ENCODE results near the gene ZNF212. TPM values are rescaled to one million over a fixed set of nuclear protein-coding genes. Genes with fewer than 3 reads are reported as not detected.

Gene ZNF212
- polyA plus RNA-seq, 1 of the 3 experiments (the other 2 are of a cell fraction), result 11.5 TPM

DNA sequence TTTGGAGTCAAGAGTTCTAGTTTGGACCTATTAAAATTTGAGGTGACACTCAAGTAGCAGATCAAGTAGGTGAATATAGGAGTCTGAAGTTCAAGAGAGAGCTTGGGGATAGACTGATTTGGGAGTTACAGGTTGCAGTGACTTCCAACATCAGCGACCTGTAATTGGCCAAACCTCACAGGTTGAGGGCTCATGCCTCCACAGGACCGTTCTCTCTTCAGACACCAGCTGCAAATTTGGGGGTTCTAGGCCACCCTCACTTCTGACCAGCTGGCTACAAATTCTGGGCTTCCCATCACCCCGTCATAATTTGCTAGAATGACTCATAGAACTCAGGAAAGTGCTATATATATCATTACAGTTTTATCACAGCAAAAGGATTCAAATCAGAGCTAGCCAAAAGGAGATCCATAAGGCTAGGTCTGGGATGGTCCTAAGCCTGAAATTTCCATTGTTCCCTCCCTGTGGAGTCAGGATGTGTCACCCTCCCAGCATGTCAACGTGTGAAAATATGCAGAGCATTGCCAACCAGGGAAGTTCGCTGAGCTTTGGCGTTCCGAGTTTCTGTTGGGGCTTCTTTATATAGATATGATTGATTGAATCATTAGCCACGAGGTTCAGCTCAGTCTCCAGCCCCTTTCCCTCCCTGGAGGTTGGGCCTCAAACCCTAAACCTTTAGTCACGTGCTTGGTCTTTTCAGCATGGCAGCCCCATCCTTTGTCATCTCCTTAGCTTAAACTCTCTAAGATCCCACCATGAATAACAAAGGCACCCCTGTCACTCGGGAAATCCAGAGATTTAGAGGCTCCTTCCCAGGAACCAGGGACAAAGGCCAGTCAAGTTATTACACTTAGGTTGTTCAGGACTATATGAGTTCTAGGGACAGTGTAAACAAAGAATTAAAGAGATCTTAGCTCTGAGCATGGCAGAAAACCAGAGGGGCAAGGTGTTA lies 20.7 kb upstream of the ZNF212 start:
- Histone ChIP-seq H3F3A (replicated peaks; ENCODE audit: insufficient read depth) (no peaks in the 10 kb centered on the region), H3K27ac (ENCODE audit: low read depth in 2 of 2, low read length in 1 of 2) (no peak overlapping the region), H2AFZ (ENCODE audit: low read depth) (no peak overlapping the region), H3K36me3 (replicated peaks in 1 of 2; ENCODE audit: control insufficient read depth in 1 of 2, insufficient read depth in 2 of 2, low read length in 1 of 2) (peaks cover 58% of the 10 kb centered on the region in 2 experiments), H3K4me2 (no peak overlapping the region), H3K9me2 (no peaks in the 10 kb centered on the region), H3K9me3 (no peaks in the 10 kb centered on the region), H3K79me2 (ENCODE audit: insufficient read depth) (no peaks in the 10 kb centered on the region; the same call in 1 of the 2 replicates), H3K9ac (no peak overlapping the region), H3K27me3 (ENCODE audit: insufficient read depth) (no peaks in the 10 kb centered on the region), H3K4me3 (ENCODE audit: low read depth in 2 of 2, low read length in 1 of 2) (no peak overlapping the region), H3K4me1 (ENCODE audit: control insufficient read depth in 1 of 2, insufficient read depth in 2 of 2, low read depth in 1 of 2, low read length in 1 of 2) (no peaks in the 10 kb centered on the region), H4K20me1 (ENCODE audit: insufficient read depth) (no peaks in the 10 kb centered on the region)
- TF ChIP-seq TAF1 (IDR thresholded peaks at IDR 0.05; ENCODE audit: borderline replicate concordance, low read depth, low read length), result no peak
- TF ChIP-seq TEAD4 (IDR thresholded peaks at IDR 0.05; ENCODE audit: borderline replicate concordance, insufficient read depth), result no peak
- no peak for TF ChIP-seq NRF1 (IDR thresholded peaks at IDR 0.05; ENCODE audit: low read depth, low read length)
- no peak for TF ChIP-seq FOXM1 (IDR thresholded peaks at IDR 0.05; ENCODE audit: low read depth)
- TF ChIP-seq, protein P1, sequence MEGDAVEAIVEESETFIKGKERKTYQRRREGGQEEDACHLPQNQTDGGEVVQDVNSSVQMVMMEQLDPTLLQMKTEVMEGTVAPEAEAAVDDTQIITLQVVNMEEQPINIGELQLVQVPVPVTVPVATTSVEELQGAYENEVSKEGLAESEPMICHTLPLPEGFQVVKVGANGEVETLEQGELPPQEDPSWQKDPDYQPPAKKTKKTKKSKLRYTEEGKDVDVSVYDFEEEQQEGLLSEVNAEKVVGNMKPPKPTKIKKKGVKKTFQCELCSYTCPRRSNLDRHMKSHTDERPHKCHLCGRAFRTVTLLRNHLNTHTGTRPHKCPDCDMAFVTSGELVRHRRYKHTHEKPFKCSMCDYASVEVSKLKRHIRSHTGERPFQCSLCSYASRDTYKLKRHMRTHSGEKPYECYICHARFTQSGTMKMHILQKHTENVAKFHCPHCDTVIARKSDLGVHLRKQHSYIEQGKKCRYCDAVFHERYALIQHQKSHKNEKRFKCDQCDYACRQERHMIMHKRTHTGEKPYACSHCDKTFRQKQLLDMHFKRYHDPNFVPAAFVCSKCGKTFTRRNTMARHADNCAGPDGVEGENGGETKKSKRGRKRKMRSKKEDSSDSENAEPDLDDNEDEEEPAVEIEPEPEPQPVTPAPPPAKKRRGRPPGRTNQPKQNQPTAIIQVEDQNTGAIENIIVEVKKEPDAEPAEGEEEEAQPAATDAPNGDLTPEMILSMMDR (IDR thresholded peaks at IDR 0.05), result no peak
- TF ChIP-seq SIN3A (IDR thresholded peaks at IDR 0.05; ENCODE audit: borderline replicate concordance, low read depth, low read length), result no peak
- no peak for TF ChIP-seq RCOR1 (IDR thresholded peaks at IDR 0.05; ENCODE audit: low read length)
- TF ChIP-seq, protein P2, sequence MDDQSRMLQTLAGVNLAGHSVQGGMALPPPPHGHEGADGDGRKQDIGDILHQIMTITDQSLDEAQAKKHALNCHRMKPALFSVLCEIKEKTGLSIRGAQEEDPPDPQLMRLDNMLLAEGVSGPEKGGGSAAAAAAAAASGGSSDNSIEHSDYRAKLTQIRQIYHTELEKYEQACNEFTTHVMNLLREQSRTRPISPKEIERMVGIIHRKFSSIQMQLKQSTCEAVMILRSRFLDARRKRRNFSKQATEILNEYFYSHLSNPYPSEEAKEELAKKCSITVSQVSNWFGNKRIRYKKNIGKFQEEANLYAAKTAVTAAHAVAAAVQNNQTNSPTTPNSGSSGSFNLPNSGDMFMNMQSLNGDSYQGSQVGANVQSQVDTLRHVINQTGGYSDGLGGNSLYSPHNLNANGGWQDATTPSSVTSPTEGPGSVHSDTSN (IDR thresholded peaks at IDR 0.05), result no peak
- TF ChIP-seq, protein P3, sequence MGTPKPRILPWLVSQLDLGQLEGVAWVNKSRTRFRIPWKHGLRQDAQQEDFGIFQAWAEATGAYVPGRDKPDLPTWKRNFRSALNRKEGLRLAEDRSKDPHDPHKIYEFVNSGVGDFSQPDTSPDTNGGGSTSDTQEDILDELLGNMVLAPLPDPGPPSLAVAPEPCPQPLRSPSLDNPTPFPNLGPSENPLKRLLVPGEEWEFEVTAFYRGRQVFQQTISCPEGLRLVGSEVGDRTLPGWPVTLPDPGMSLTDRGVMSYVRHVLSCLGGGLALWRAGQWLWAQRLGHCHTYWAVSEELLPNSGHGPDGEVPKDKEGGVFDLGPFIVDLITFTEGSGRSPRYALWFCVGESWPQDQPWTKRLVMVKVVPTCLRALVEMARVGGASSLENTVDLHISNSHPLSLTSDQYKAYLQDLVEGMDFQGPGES (IDR thresholded peaks at IDR 0.05; ENCODE audit: low read depth, low read length), result no peak
- TF ChIP-seq RFX5 (IDR thresholded peaks at IDR 0.05; ENCODE audit: low read length), result no peak
- no peak for TF ChIP-seq SMC3 (IDR thresholded peaks at IDR 0.05; ENCODE audit: low read depth, low read length)
- TF ChIP-seq, protein P4, sequence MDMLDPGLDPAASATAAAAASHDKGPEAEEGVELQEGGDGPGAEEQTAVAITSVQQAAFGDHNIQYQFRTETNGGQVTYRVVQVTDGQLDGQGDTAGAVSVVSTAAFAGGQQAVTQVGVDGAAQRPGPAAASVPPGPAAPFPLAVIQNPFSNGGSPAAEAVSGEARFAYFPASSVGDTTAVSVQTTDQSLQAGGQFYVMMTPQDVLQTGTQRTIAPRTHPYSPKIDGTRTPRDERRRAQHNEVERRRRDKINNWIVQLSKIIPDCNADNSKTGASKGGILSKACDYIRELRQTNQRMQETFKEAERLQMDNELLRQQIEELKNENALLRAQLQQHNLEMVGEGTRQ (IDR thresholded peaks at IDR 0.05; ENCODE audit: borderline replicate concordance, low read depth, low read length), result no peak
- TF ChIP-seq MXI1 (IDR thresholded peaks at IDR 0.05; ENCODE audit: low read depth, low read length), result no peak
- 86% methylated on average over 10 of the region's 10 CpGs for WGBS (ENCODE audit: low lambda C conversion rate)
- no peak for DNase-seq
- CTCF ChIA-PET, result interaction anchor here (0.6 to 1.4 kb wide), 4 partner anchors 9 to 23 kb away, joined by 3 to 5 read pairs (median 3); partner anchors contain the start of gene ZNF282
- POLR2A ChIA-PET, result interaction anchor here (1.1 kb wide), 1 partner anchor 10 kb away, joined by 3 read pairs; no protein-coding TSS in a partner anchor

All from SK-N-SH (cell line).